Measurements from ENCODE around the gene PITPNC1.
"Not testable (repeated sequence)": the region's sequence is repeated elsewhere in the genome, so short reads cannot be mapped to it uniquely, and the experiment has no call there.

The PITPNC1 gene

GRCh38 chr17:67620636-67621035 lies 243.6 kb downstream of the PITPNC1 start:
- H3K9ac ChIP-seq (ENCODE audit: low read depth in 1 of 2, low read length in 2 of 2) = no peak overlapping the region
- no peaks in the 10 kb centered on the region for H3K9me3 ChIP-seq (ENCODE audit: control insufficient read depth in 1 of 2, low read length in 2 of 2)
- H3K27me3 ChIP-seq (ENCODE audit: control insufficient read depth in 1 of 2, insufficient read depth in 2 of 2, low read length in 2 of 2) = no peaks in the 10 kb centered on the region
- H3K4me3 ChIP-seq (ENCODE audit: low read depth in 1 of 2, low read length in 2 of 2) = no peak overlapping the region
- no peaks in the 10 kb centered on the region for H3K36me3 ChIP-seq (ENCODE audit: control insufficient read depth in 1 of 2, insufficient read depth in 2 of 2, low read length in 2 of 2)
- no peak overlapping the region for H3K27ac ChIP-seq (ENCODE audit: low read depth, low read length)
- no peaks in the 10 kb centered on the region for H3K4me1 ChIP-seq (ENCODE audit: control insufficient read depth in 1 of 2, insufficient read depth in 2 of 2, low read length in 2 of 2)

GRCh38 chr17:67623767-67624166 lies 246.7 kb downstream of the PITPNC1 start:
- Histone ChIP-seq H3K9ac (ENCODE audit: low read depth in 1 of 2, low read length in 2 of 2) (no peak overlapping the region), H3K4me3 (ENCODE audit: low read depth in 1 of 2, low read length in 2 of 2) (no peak overlapping the region), H3K27me3 (ENCODE audit: control insufficient read depth in 1 of 2, insufficient read depth in 2 of 2, low read length in 2 of 2) (no peaks in the 10 kb centered on the region), H3K4me1 (ENCODE audit: control insufficient read depth in 1 of 2, insufficient read depth in 2 of 2, low read length in 2 of 2) (no peaks in the 10 kb centered on the region), H3K36me3 (ENCODE audit: control insufficient read depth in 1 of 2, insufficient read depth in 2 of 2, low read length in 2 of 2) (no peaks in the 10 kb centered on the region), H3K27ac (ENCODE audit: low read depth, low read length) (no peak overlapping the region), H3K9me3 (ENCODE audit: control insufficient read depth in 1 of 2, low read length in 2 of 2) (no peaks in the 10 kb centered on the region)

- Histone ChIP-seq H3K27ac (ENCODE audit: low read depth, low read length) (no peak overlapping the region), H3K4me3 (ENCODE audit: low read depth in 1 of 2, low read length in 2 of 2) (no peak overlapping the region), H3K4me1 (ENCODE audit: control insufficient read depth in 1 of 2, insufficient read depth in 2 of 2, low read length in 2 of 2) (no peaks in the 10 kb centered on the region)
These were observed 248.0 kb downstream of the PITPNC1 start for GRCh38 chr17:67624886-67625656.

GRCh38 chr17:67625971-67626370 lies 248.9 kb downstream of the PITPNC1 start:
- H3K4me1 ChIP-seq (ENCODE audit: control insufficient read depth in 1 of 2, insufficient read depth in 2 of 2, low read length in 2 of 2) = no peaks in the 10 kb centered on the region
- H3K27ac ChIP-seq (ENCODE audit: low read depth, low read length) = no peak overlapping the region
- no peaks in the 10 kb centered on the region for H3K27me3 ChIP-seq (ENCODE audit: control insufficient read depth in 1 of 2, insufficient read depth in 2 of 2, low read length in 2 of 2)
- H3K9me3 ChIP-seq (ENCODE audit: control insufficient read depth in 1 of 2, low read length in 2 of 2) = no peaks in the 10 kb centered on the region
- no peak overlapping the region for H3K9ac ChIP-seq (ENCODE audit: low read depth in 1 of 2, low read length in 2 of 2)
- no peak overlapping the region for H3K4me3 ChIP-seq (ENCODE audit: low read depth in 1 of 2, low read length in 2 of 2)
- H3K36me3 ChIP-seq (ENCODE audit: control insufficient read depth in 1 of 2, insufficient read depth in 2 of 2, low read length in 2 of 2) = no peaks in the 10 kb centered on the region

More at GRCh38 chr17:67624886-67625656, 248.0 kb downstream of the PITPNC1 start:
- Histone ChIP-seq H3K27me3 (ENCODE audit: control insufficient read depth in 1 of 2, insufficient read depth in 2 of 2, low read length in 2 of 2) (no peaks in the 10 kb centered on the region), H3K9ac (ENCODE audit: low read depth in 1 of 2, low read length in 2 of 2) (no peak overlapping the region), H3K36me3 (ENCODE audit: control insufficient read depth in 1 of 2, insufficient read depth in 2 of 2, low read length in 2 of 2) (no peaks in the 10 kb centered on the region), H3K9me3 (ENCODE audit: control insufficient read depth in 1 of 2, low read length in 2 of 2) (no peaks in the 10 kb centered on the region)

GRCh38 chr17:67628580-67629013 lies 251.5 kb downstream of the PITPNC1 start:
- Histone ChIP-seq H3K36me3 (ENCODE audit: control insufficient read depth in 1 of 2, insufficient read depth in 2 of 2, low read length in 2 of 2) (no peaks in the 10 kb centered on the region), H3K4me3 (ENCODE audit: low read depth in 1 of 2, low read length in 2 of 2) (no peak overlapping the region), H3K4me1 (ENCODE audit: control insufficient read depth in 1 of 2, insufficient read depth in 2 of 2, low read length in 2 of 2) (no peaks in the 10 kb centered on the region), H3K9me3 (ENCODE audit: control insufficient read depth in 1 of 2, low read length in 2 of 2) (no peaks in the 10 kb centered on the region), H3K27me3 (ENCODE audit: control insufficient read depth in 1 of 2, insufficient read depth in 2 of 2, low read length in 2 of 2) (no peaks in the 10 kb centered on the region), H3K27ac (ENCODE audit: low read depth, low read length) (no peak overlapping the region), H3K9ac (ENCODE audit: low read depth in 1 of 2, low read length in 2 of 2) (no peak overlapping the region)

GRCh38 chr17:67629971-67630320 lies 252.9 kb downstream of the PITPNC1 start:
- Histone ChIP-seq H3K9me3 (ENCODE audit: control insufficient read depth in 1 of 2, low read length in 2 of 2) (no peaks in the 10 kb centered on the region), H3K4me3 (ENCODE audit: low read depth in 1 of 2, low read length in 2 of 2) (no peak overlapping the region), H3K36me3 (ENCODE audit: control insufficient read depth in 1 of 2, insufficient read depth in 2 of 2, low read length in 2 of 2) (peaks cover 0 to 4% of the 10 kb centered on the region in 2 donors), H3K27me3 (ENCODE audit: control insufficient read depth in 1 of 2, insufficient read depth in 2 of 2, low read length in 2 of 2) (no peaks in the 10 kb centered on the region), H3K9ac (ENCODE audit: low read depth in 1 of 2, low read length in 2 of 2) (no peak overlapping the region), H3K4me1 (ENCODE audit: control insufficient read depth in 1 of 2, insufficient read depth in 2 of 2, low read length in 2 of 2) (no peaks in the 10 kb centered on the region), H3K27ac (ENCODE audit: low read depth, low read length) (no peak overlapping the region)

GRCh38 chr17:67630836-67631235 lies 253.8 kb downstream of the PITPNC1 start:
- H3K27ac ChIP-seq (ENCODE audit: low read depth, low read length); H3K9me3 ChIP-seq (ENCODE audit: control insufficient read depth in 1 of 2, low read length in 2 of 2); H3K4me1 ChIP-seq (ENCODE audit: control insufficient read depth in 1 of 2, insufficient read depth in 2 of 2, low read length in 2 of 2); H3K4me3 ChIP-seq (ENCODE audit: low read depth in 1 of 2, low read length in 2 of 2); H3K27me3 ChIP-seq (ENCODE audit: control insufficient read depth in 1 of 2, insufficient read depth in 2 of 2, low read length in 2 of 2); H3K36me3 ChIP-seq (ENCODE audit: control insufficient read depth in 1 of 2, insufficient read depth in 2 of 2, low read length in 2 of 2); H3K9ac ChIP-seq (ENCODE audit: low read depth in 1 of 2, low read length in 2 of 2): not testable (repeated sequence)

GRCh38 chr17:67632141-67632540 lies 255.1 kb downstream of the PITPNC1 start:
- H3K9me3 ChIP-seq (ENCODE audit: control insufficient read depth in 1 of 2, low read length in 2 of 2) = no peaks in the 10 kb centered on the region
- no peaks in the 10 kb centered on the region for H3K4me1 ChIP-seq (ENCODE audit: control insufficient read depth in 1 of 2, insufficient read depth in 2 of 2, low read length in 2 of 2)
- no peak overlapping the region for H3K27ac ChIP-seq (ENCODE audit: low read depth, low read length)
- no peaks in the 10 kb centered on the region for H3K27me3 ChIP-seq (ENCODE audit: control insufficient read depth in 1 of 2, insufficient read depth in 2 of 2, low read length in 2 of 2)
- no peak overlapping the region for H3K9ac ChIP-seq (ENCODE audit: low read depth in 1 of 2, low read length in 2 of 2)
- peaks cover 0 to 4% of the 10 kb centered on the region in 2 donors for H3K36me3 ChIP-seq (ENCODE audit: control insufficient read depth in 1 of 2, insufficient read depth in 2 of 2, low read length in 2 of 2)
- H3K4me3 ChIP-seq (ENCODE audit: low read depth in 1 of 2, low read length in 2 of 2) = no peak overlapping the region

GRCh38 chr17:67633751-67634211 lies 256.7 kb downstream of the PITPNC1 start:
- H3K4me1 ChIP-seq (ENCODE audit: control insufficient read depth in 1 of 2, insufficient read depth in 2 of 2, low read length in 2 of 2) = peaks cover 7% of the 10 kb centered on the region in 2 donors
- H3K27me3 ChIP-seq (ENCODE audit: control insufficient read depth in 1 of 2, insufficient read depth in 2 of 2, low read length in 2 of 2) = no peaks in the 10 kb centered on the region
- no peak overlapping the region for H3K9ac ChIP-seq (ENCODE audit: low read depth in 1 of 2, low read length in 2 of 2)
- no peaks in the 10 kb centered on the region for H3K9me3 ChIP-seq (ENCODE audit: control insufficient read depth in 1 of 2, low read length in 2 of 2)
- H3K4me3 ChIP-seq (ENCODE audit: low read depth in 1 of 2, low read length in 2 of 2) = no peak overlapping the region
- no peak overlapping the region for H3K27ac ChIP-seq (ENCODE audit: low read depth, low read length)
- peaks cover 0 to 4% of the 10 kb centered on the region in 2 donors for H3K36me3 ChIP-seq (ENCODE audit: control insufficient read depth in 1 of 2, insufficient read depth in 2 of 2, low read length in 2 of 2)

- Histone ChIP-seq H3K9me3 (ENCODE audit: control insufficient read depth in 1 of 2, low read length in 2 of 2) (no peaks in the 10 kb centered on the region), H3K9ac (ENCODE audit: low read depth in 1 of 2, low read length in 2 of 2) (no peak overlapping the region), H3K36me3 (ENCODE audit: control insufficient read depth in 1 of 2, insufficient read depth in 2 of 2, low read length in 2 of 2) (peaks cover 0 to 4% of the 10 kb centered on the region in 2 donors), H3K27ac (ENCODE audit: low read depth, low read length) (no peak overlapping the region), H3K4me3 (ENCODE audit: low read depth in 1 of 2, low read length in 2 of 2) (no peak overlapping the region), H3K27me3 (ENCODE audit: control insufficient read depth in 1 of 2, insufficient read depth in 2 of 2, low read length in 2 of 2) (no peaks in the 10 kb centered on the region), H3K4me1 (ENCODE audit: control insufficient read depth in 1 of 2, insufficient read depth in 2 of 2, low read length in 2 of 2) (peaks cover 7% of the 10 kb centered on the region in 2 donors)
These were observed 258.6 kb downstream of the PITPNC1 start for GRCh38 chr17:67635681-67636080.

All from duodenal mucosa (tissue), 2 donors.